ENCODE measurements around the gene POM121L2. TPM values are rescaled to one million over a fixed set of nuclear protein-coding genes. Genes with fewer than 3 reads are reported as not detected.

The POM121L2 gene
- total and polyA plus RNA-seq, 9 of the 15 experiments (the other 6 are each of a cell fraction or from before 2014, with no cell fraction given), result 0.23 to 0.45 TPM; not detected in 7

DNA sequence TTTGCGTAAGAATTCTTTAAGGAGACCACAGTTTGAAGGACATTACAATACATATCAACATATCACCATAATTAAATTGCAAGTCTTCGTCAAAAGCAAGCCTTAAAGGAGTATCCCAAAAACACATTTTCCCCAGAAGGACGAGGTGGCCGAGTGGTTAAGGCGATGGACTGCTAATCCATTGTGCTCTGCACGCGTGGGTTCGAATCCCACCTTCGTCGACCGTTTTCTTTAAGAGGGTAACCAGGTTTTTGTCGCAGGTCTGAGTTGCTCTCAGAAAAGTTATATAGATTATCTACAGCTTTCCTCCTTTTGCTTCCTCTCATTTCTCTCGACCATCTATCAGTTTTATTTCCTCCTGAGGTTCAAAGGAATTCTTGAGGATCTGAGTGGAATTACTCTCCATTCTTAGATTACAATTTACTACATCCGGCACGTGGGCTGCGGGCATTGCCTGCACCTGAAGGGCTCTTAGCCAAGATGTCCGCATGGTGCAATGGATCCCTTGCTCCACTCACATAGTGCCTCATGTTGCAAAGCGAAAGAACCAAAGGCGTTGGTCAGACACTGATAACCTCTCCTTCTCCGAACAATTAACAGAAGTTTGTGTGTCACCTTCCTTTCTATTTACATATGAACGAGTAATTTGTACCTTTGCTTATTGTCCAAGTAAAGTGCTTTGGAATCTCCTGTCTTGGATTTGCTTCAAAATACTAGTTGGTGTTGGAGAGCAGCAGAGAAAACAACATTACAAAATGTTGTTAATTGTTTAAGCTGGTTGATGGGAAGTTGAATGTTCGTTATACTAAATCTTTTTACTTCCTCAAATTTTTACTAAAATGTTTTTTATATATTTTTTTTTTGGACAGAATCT, 14.0 kb downstream of the POM121L2 start (continued):
- TF ChIP-seq ZNF764 (CRISPR knock-in tag; IDR thresholded peaks at IDR 0.05; ENCODE audit: low read depth), result peak; percentile 79
- TF ChIP-seq SRF (CRISPR knock-in tag; IDR thresholded peaks at IDR 0.05), result 0 out of 4 replicates have a peak, but pooled peaks of 1 of the 2 experiments have one; percentile 40
- TF ChIP-seq, protein P1, sequence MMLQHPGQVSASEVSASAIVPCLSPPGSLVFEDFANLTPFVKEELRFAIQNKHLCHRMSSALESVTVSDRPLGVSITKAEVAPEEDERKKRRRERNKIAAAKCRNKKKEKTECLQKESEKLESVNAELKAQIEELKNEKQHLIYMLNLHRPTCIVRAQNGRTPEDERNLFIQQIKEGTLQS (IDR thresholded peaks at IDR 0.05), result 0 out of 2 replicates have a peak, but pooled peaks have one; percentile 16
- TF ChIP-seq, protein P1 (CRISPR knock-in tag; conservative IDR thresholded peaks at IDR 0.05), result 0 out of 2 replicates have a peak, but pooled peaks have one; percentile 65
- no peak for TF ChIP-seq DLX4 (CRISPR knock-in tag; IDR thresholded peaks at IDR 0.05)
- peak; percentile 38 for TF ChIP-seq ATF7 (IDR thresholded peaks at IDR 0.05)
- no peak for TF ChIP-seq NFIX (CRISPR knock-in tag; IDR thresholded peaks at IDR 0.05; ENCODE audit: low read depth)
- TF ChIP-seq NR2C2 (CRISPR knock-in tag; IDR thresholded peaks at IDR 0.05), result no peak
- TF ChIP-seq NR2C2 (tag; IDR thresholded peaks at IDR 0.05), result peak; percentile 63
- TF ChIP-seq ZNF311 (CRISPR knock-in tag; IDR thresholded peaks at IDR 0.05), result no peak
- TF ChIP-seq, protein P2, sequence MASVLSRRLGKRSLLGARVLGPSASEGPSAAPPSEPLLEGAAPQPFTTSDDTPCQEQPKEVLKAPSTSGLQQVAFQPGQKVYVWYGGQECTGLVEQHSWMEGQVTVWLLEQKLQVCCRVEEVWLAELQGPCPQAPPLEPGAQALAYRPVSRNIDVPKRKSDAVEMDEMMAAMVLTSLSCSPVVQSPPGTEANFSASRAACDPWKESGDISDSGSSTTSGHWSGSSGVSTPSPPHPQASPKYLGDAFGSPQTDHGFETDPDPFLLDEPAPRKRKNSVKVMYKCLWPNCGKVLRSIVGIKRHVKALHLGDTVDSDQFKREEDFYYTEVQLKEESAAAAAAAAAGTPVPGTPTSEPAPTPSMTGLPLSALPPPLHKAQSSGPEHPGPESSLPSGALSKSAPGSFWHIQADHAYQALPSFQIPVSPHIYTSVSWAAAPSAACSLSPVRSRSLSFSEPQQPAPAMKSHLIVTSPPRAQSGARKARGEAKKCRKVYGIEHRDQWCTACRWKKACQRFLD (CRISPR knock-in tag; IDR thresholded peaks at IDR 0.05), result peak; percentile 67; the same call in 1 of the 2 replicates
- TF ChIP-seq, protein P3, sequence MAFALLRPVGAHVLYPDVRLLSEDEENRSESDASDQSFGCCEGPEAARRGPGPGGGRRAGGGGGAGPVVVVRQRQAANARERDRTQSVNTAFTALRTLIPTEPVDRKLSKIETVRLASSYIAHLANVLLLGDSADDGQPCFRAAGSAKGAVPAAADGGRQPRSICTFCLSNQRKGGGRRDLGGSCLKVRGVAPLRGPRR (CRISPR knock-in tag; IDR thresholded peaks at IDR 0.05), result no peak
- no peak for TF ChIP-seq ZNF780A (CRISPR knock-in tag; IDR thresholded peaks at IDR 0.05)
- TF ChIP-seq CREB1 (IDR thresholded peaks at IDR 0.05), result peak; percentile 38; the same call in 1 of the 2 replicates
- TF ChIP-seq CREB1 (CRISPR knock-in tag; IDR thresholded peaks at IDR 0.05), result no peak; the same call in 1 of the 2 replicates
